NCI-H187 (cell line): ENCODE measurements around the gene CMC2.
A peak's percentile ranks its signal among the peaks of the same experiment; 100 is the strongest.

ENCODE experiments used
- DNase-seq, 2 experiments: peaks; one replicate each; lab custom pipeline; 2025; lab: John Stamatoyannopoulos, UW

The CMC2 gene

GRCh38 chr16:81006813-81007695 lies at the start of gene CMC2, which contains the start of gene CENPN:
TSS of gene CMC2 (minus strand) at chr16:81006885. CDS start at chr16:80997394, 9,491 bp downstream.
TSS of gene CENPN (plus strand) at chr16:81007214. CDS start at chr16:81011940, 4,726 bp downstream.
- DNase-seq = peak; percentile 73 to 84

GRCh38 chr16:81053761-81054160 lies 47.1 kb upstream of the CMC2 start:
- DNase-seq = no peak

GRCh38 chr16:81042821-81043220 lies 36.1 kb upstream of the CMC2 start:
- no peak for DNase-seq

GRCh38 chr16:81041696-81042095 lies 35.0 kb upstream of the CMC2 start:
- no peak for DNase-seq

- DNase-seq = no peak
Observed at GRCh38 chr16:81040842-81041241, 34.2 kb upstream of the CMC2 start.

- DNase-seq = no peak
Observed at GRCh38 chr16:81040131-81040530, 33.4 kb upstream of the CMC2 start.

GRCh38 chr16:81036751-81037350 lies 30.2 kb upstream of the CMC2 start:
- no peak for DNase-seq

GRCh38 chr16:81035975-81036750 lies 29.5 kb upstream of the CMC2 start:
- no peak for DNase-seq

GRCh38 chr16:81035398-81035974 lies 28.8 kb upstream of the CMC2 start, which contains the start of gene ATMIN:
TSS of gene ATMIN (plus strand) at chr16:81035842. CDS start at chr16:81035871, 29 bp downstream.
- DNase-seq = peak; percentile 65 to 71

GRCh38 chr16:81029930-81030604 lies 23.4 kb upstream of the CMC2 start:
- no peak for DNase-seq

- DNase-seq = no peak
Observed at GRCh38 chr16:81026429-81026828, 19.7 kb upstream of the CMC2 start.

- no peak for DNase-seq
Observed at GRCh38 chr16:81018496-81018895, 11.8 kb upstream of the CMC2 start.

GRCh38 chr16:81014672-81015071 lies 8.0 kb upstream of the CMC2 start:
- no peak for DNase-seq

- DNase-seq = no peak
Observed at GRCh38 chr16:81012974-81013373, 6.3 kb upstream of the CMC2 start.

- DNase-seq = no peak
Observed at GRCh38 chr16:81008505-81008789, 1.8 kb upstream of the CMC2 start.

- no peak for DNase-seq
Observed at GRCh38 chr16:81006211-81006812, 373 bp downstream of the CMC2 start.

GRCh38 chr16:81005610-81006161 lies 999 bp downstream of the CMC2 start:
- no peak for DNase-seq

GRCh38 chr16:81004646-81005353 lies 1.9 kb downstream of the CMC2 start:
- no peak for DNase-seq

GRCh38 chr16:81003610-81004460 lies 2.9 kb downstream of the CMC2 start:
- no peak for DNase-seq
